Sigmoid colon (tissue), 4 donors: ENCODE results near the gene MYO18B.

Source experiments
- EP300 ChIP-seq, 4 donors: sonication (generic); formaldehyde crosslinking; IDR thresholded peaks; one replicate each; pipeline ENCODE4 v1.6.1; 2017; ENCODE audit warnings: antibody characterized with exemption in 4 of 4
- POLR2A ChIP-seq, 2 donors: fragments of 450-650 bp; IDR thresholded peaks; one replicate each; pipeline ENCODE4 v1.6.1; 2016; ENCODE audit warnings: antibody characterized with exemption in 2 of 2, mild to moderate bottlenecking in 2 of 2, moderate library complexity in 2 of 2
- POLR2AphosphoS5 ChIP-seq, 4 donors: sonication (generic); formaldehyde crosslinking; IDR thresholded peaks; one replicate each; pipeline ENCODE4 v1.6.1; 2017; ENCODE audit warnings: antibody characterized with exemption in 4 of 4
- TF ChIP-seq, protein P1 (sequence below), 4 experiments: fragments of 450-650 bp in 3 of 4; fragments of 200-600 bp in 1 of 4; IDR thresholded peaks; one replicate each; pipeline ENCODE4 v1.5.1; 2016 to 2019; ENCODE audit warnings: antibody characterized with exemption in 4 of 4, mild to moderate bottlenecking in 3 of 4, moderate library complexity in 2 of 4

DNA sequence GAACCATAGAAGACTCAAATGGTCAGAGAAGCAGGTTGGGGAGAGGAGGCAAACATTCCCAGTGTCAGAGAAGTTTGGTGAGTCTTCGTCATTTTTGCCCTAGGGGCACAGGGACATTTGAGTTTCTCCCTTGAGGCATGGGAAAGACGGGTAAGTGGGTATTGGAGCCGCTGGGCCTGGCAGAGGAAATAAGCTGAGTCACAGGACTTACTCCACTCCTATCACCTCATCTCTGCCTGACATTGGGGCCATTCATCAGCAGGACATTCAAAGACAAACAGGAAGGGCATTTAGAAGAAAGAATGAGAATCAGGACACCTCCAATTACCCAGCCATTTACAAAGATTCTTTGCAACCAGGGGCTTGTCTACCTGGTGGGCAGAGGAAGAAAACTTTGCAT, 326.6 kb downstream of the MYO18B start:
- TF ChIP-seq, protein P1, sequence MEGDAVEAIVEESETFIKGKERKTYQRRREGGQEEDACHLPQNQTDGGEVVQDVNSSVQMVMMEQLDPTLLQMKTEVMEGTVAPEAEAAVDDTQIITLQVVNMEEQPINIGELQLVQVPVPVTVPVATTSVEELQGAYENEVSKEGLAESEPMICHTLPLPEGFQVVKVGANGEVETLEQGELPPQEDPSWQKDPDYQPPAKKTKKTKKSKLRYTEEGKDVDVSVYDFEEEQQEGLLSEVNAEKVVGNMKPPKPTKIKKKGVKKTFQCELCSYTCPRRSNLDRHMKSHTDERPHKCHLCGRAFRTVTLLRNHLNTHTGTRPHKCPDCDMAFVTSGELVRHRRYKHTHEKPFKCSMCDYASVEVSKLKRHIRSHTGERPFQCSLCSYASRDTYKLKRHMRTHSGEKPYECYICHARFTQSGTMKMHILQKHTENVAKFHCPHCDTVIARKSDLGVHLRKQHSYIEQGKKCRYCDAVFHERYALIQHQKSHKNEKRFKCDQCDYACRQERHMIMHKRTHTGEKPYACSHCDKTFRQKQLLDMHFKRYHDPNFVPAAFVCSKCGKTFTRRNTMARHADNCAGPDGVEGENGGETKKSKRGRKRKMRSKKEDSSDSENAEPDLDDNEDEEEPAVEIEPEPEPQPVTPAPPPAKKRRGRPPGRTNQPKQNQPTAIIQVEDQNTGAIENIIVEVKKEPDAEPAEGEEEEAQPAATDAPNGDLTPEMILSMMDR (IDR thresholded peaks at IDR 0.05) = no peak
- no peak for TF ChIP-seq EP300 (IDR thresholded peaks at IDR 0.05)
- TF ChIP-seq POLR2A (IDR thresholded peaks at IDR 0.05) = no peak
- TF ChIP-seq POLR2AphosphoS5 (IDR thresholded peaks at IDR 0.05) = no peak
